HG03354 (cell line): ENCODE data around the gene RPS6KA4.

Experiments
- ATAC-seq: cut with Tn5 transposase; IDR thresholded peaks from one replicate; pipeline ENCODE4 v1.9.1; 2021; ENCODE audit warnings: mild to moderate bottlenecking; ENCODE audit not compliant: unreplicated experiment, poor library complexity, severe bottlenecking

The RPS6KA4 gene

GRCh38 chr11:64324692-64325469 is 34.1 kb upstream of the RPS6KA4 start:
- no peak for ATAC-seq

DNA sequence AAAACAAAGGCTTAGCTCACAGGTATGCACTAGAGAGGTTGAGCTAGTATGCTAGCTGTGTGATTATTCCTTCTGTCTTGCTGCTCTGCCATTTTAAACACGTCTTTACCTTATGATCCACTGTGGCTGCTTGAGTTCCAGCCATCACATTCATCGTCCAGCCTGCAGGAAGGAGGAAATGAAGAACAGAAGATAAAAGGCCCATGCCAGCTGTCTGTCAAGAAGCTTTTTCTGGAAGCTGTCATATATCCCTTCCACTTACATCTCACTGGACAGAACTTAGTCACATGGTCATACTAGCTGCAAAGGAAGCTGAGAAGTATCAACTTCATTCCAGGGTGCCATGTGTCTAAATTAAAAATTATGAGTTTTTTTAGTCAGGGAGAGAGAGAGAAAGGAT is 31.6 kb upstream of the RPS6KA4 start:
- no peak for ATAC-seq

DNA sequence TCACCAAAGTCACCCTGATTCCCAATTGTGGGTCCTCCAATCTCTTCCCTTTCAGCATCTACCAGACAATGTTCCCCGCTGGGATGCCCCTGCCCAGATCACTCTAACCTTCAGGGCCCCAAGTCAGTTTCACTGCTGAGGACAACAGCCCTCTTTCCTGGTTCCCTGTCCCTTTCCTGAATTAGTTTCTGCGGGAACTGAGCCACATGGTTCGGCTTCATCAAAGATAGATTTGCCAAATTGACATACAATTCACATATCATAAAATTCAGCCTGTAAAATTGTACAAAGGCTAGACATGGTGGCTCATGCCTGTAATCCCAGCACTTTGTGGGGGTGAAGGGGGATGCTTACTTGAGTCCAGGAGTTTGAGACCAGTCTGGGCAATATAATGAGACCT is 31.0 kb upstream of the RPS6KA4 start:
- ATAC-seq: no peak

DNA sequence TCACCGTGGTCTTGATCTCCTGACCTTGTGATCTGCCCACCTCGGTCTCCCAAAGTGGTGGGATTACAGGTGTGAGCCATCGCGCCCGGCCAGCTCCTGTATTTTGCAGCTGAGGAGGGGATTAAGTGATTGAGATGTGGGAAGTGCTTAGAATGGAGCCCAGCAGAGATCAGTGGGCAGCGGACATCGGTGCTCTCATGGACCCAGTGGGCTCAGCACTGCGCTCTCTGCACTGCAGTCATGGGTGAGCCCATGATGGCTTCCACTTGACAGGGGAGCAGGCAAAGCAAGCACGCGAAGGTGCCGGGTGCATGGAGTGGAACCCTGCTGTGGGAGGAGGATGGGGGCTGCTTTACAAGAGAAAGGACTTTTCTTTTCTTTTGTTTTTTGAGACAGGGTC is 28.1 kb upstream of the RPS6KA4 start:
- no peak for ATAC-seq

GRCh38 chr11:64331569-64332371 is 27.2 kb upstream of the RPS6KA4 start:
- ATAC-seq: peak; percentile 51

GRCh38 chr11:64333556-64333955 is 25.4 kb upstream of the RPS6KA4 start:
- ATAC-seq: no peak

GRCh38 chr11:64334764-64335735 is 23.9 kb upstream of the RPS6KA4 start:
- peak; percentile 83 for ATAC-seq

- ATAC-seq: no peak
Observed at GRCh38 chr11:64337538-64338249, 21.3 kb upstream of the RPS6KA4 start.

GRCh38 chr11:64338716-64339115 is 20.2 kb upstream of the RPS6KA4 start:
- no peak for ATAC-seq

DNA sequence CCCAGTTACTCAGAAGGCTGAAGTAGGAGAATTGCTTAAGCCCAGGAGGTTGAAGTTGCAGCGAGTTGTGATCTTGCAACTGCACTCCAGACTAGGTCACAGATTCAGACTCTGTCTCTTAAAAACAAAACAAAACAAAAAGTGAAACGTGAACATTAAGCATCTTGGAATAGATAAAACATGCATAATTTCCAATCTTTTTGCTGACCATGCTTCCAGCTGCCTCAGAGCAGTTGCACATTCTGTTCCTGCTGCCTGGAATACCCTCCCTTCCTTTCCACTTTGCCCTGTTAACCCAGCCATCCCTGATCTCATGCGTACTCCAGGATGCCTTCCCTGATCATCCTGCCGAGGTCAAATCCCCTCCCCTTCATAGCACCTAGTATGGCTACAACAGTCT is 19.7 kb upstream of the RPS6KA4 start:
- ATAC-seq: no peak

DNA sequence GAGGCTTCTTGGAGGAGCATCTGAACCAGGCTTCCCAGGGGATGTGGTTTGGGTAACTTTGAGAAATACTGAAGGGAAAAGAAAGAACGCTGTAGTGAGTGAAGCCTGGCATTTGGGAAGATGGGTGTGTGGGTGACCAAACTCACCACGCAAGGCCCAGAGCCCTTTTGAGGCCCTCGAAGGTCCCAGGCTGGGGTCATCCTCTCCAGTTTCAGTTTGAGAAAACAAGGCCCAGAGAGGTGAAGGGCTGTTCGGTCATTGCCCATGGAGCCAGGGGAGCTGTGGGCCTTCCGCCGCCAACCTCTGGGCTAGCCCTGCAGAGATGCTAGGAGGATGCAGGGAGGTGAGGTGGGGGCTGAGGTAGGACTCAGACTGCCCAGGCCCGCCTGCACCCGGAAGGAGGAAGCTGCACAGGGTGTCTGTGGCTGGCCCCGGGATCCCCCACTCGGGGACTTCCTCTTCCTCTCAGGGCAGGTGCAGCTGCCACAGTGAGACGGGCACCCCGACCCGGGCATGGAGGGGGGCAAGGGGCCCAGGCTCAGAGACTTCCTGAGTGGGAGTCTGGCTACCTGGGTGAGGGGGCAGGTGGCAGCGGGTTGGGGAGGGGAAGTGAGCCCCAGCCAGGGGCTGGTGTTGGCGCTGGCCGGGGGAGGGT is 19.1 kb upstream of the RPS6KA4 start, which contains the start of gene CCDC88B:
Gene CCDC88B, plus strand, starts transcription at position 451 of the 655 bp plus-strand sequence. Its CDS starts 63 bp downstream, at position 514.
- peak; percentile 59 for ATAC-seq

DNA sequence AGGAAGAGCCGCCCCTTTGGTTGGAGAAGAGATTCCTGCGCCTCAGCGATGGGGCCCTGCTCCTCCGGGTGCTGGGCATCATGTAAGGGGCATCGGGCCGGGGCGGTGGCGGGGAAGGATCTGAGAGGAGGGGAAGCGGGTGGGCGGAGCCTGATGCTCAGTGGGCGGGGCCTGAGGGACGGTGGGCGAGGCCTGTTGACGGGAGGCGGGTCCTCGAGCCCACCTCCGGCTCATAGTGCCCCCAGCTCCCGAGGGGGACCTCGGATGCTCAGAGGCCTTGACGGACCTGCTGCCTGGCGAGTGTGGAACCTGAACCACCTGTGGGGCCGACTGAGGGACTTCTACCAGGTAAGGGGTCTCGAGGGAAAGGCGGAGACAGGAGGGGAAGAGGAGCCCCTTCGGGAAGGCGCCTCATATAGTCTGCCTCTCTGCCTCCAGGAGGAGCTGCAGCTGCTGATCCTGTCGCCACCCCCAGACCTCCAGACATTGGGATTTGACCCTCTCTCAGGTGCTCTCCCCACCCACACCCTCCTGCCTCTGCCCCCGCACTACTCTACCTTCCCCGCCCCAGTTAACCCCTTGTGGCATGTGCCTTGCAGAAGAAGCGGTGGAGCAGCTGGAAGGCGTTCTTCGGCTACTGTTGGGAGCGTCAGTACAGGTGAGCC is 18.2 kb upstream of the RPS6KA4 start:
- ATAC-seq: peak; percentile 50

DNA sequence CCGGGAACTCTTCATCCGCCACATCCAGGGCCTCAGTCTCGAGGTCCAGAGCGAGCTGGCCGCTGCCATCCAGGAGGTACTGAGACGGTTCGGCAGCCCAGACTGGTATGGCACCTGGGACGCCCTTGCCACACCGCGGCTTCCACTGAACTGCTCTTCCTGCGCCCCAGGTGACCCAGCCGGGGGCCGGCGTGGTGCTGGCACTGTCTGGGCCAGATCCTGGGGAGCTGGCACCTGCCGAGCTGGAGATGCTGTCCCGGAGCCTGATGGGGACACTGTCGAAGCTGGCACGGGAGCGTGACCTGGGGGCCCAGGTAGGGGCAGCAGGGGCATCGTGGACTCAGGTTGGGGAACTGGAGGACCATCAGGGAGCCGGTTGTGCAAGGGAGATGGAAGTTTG is 17.5 kb upstream of the RPS6KA4 start:
- ATAC-seq: no peak

- peak; percentile 44 for ATAC-seq
Observed at GRCh38 chr11:64341851-64342791, 16.8 kb upstream of the RPS6KA4 start.

DNA sequence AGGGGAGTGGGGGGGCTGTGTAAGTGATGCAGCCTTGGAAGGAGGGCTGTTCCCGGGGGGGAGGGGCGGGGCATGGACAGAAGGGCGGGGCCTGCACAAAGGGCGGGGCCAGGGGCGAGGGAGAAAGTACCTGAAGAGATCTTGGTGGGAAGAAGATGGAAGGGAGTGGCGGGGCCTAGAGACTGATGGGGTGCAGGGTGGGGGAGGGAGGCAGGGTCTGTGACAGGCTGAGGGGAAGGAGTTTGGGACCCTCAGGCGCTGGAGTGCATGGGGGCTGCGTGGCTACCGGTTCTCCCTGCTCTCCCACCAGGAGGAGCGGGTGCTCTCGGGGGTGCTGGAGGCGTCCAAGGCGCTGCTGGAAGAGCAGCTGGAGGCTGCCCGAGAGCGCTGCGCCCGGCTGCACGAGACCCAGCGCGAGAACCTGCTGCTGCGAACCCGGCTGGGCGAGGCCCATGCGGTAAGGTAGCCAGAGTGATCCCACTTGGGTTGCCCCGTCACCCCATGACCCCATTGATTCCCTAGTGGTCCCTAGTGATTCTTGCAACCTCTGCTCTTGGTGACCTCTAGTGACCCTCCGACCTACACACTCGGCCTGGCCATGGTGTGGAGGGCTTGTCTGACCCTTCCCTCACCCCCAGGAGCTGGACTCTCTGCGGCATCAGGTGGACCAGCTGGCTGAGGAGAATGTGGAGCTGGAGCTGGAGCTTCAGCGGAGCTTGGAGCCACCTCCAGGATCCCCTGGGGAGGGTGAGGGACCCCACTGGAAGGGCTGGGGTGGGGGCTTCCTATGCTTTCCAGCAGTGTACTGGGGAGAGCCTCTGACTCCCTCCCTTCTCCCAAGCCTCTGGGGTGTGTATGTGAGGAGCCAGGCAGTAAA is 15.9 kb upstream of the RPS6KA4 start:
- ATAC-seq: no peak
